ENCODE measurements around the gene SRGAP1. TPM values are rescaled to one million over a fixed set of nuclear protein-coding genes. Genes with fewer than 3 reads are reported as not detected.

Gene SRGAP1
- total and polyA plus RNA-seq, 2 of the 13 experiments (the other 11 are each of a cell fraction or from before 2014, with no cell fraction given) = 1.6 to 3.4 TPM

- Histone ChIP-seq H3K9me3 (ENCODE audit: low read length) (no peaks in the 10 kb centered on the region), H3K9ac (ENCODE audit: insufficient read depth, low read depth, low read length) (no peak overlapping the region), H3K4me3 (replicated peaks in 1 of 3; ENCODE audit: insufficient read depth in 1 of 3, low read depth in 2 of 3, low read length in 3 of 3) (no peak overlapping the region), H3K36me3 (replicated peaks in 1 of 2; ENCODE audit: control insufficient read depth in 1 of 2, insufficient read depth in 2 of 2, low read length in 2 of 2) (no peaks in the 10 kb centered on the region), H2AFZ (ENCODE audit: low read length) (no peak overlapping the region), H3K4me2 (ENCODE audit: low read depth, low read length) (no peak overlapping the region), H4K20me1 (ENCODE audit: insufficient read depth, low read length) (no peaks in the 10 kb centered on the region), H3K27ac (ENCODE audit: extremely low read length, insufficient read depth, low read length) (no peak overlapping the region), H3K79me2 (ENCODE audit: insufficient read depth, low read length) (no peaks in the 10 kb centered on the region), H3K4me1 (ENCODE audit: insufficient read depth, low read length) (peaks cover 7% of the 10 kb centered on the region; the same call in 1 of the 2 replicates), H3K27me3 (ENCODE audit: control insufficient read depth in 1 of 2, insufficient read depth in 2 of 2, low read length in 2 of 2) (no peaks in the 10 kb centered on the region)
- BruUV-seq (replicated peaks) = no TSS peak
- TF ChIP-seq TFAP4 (IDR thresholded peaks at IDR 0.05; ENCODE audit: borderline replicate concordance, low read depth) (0 out of 2 replicates have a peak, but pooled peaks have one; percentile 42), MTF2 (CRISPR knock-in tag; IDR thresholded peaks at IDR 0.05; ENCODE audit: borderline replicate concordance) (no peak)
- 75% methylated on average over 7 of the region's 7 CpGs for WGBS (ENCODE audit: low lambda C conversion rate)
- FAIRE-seq (no peak), ATAC-seq (no peak), DNase-seq (ENCODE audit: low spot score) (no peak)
- intact Hi-C loops (cut with micrococcal nuclease; ENCODE audit: unreplicated experiment) (no loop called here), in situ Hi-C loops (cut with HindIII; ENCODE audit: extremely low pct_ligation_motif_present, low pct_unique_long_range_greater_than_20kb) (no loop called here)
- ChIA-PET CTCF (ENCODE audit: low intra/inter-chr PET ratio, low total read pairs) (no interaction called here), POLR2A (interaction anchor here (0.6 kb wide), 1 partner anchor 87 kb away, joined by 3 read pairs; no protein-coding TSS in a partner anchor)
Measured at GRCh38 chr12:64039281-64039871, 194.9 kb downstream of the SRGAP1 start.

- H3K4me3 ChIP-seq (replicated peaks in 1 of 3; ENCODE audit: insufficient read depth in 1 of 3, low read depth in 2 of 3, low read length in 3 of 3) = no peak overlapping the region
- 98% methylated on average over 2 of the region's 2 CpGs for WGBS (ENCODE audit: low lambda C conversion rate)
- H3K79me2 ChIP-seq (ENCODE audit: insufficient read depth, low read length) = no peaks in the 10 kb centered on the region
- DNase-seq (ENCODE audit: low spot score) (no peak), ATAC-seq (no peak), FAIRE-seq (no peak)
- intact Hi-C loops (cut with micrococcal nuclease; ENCODE audit: unreplicated experiment) (no loop called here), in situ Hi-C loops (cut with HindIII; ENCODE audit: extremely low pct_ligation_motif_present, low pct_unique_long_range_greater_than_20kb) (no loop called here)
- no peak overlapping the region for H3K4me2 ChIP-seq (ENCODE audit: low read depth, low read length)
- no peak overlapping the region for H3K9ac ChIP-seq (ENCODE audit: insufficient read depth, low read depth, low read length)
- H4K20me1 ChIP-seq (ENCODE audit: insufficient read depth, low read length) = no peaks in the 10 kb centered on the region
- POLR2A ChIA-PET = no interaction called here
- H3K4me1 ChIP-seq (ENCODE audit: insufficient read depth, low read length) = peaks cover 7% of the 10 kb centered on the region; the same call in 1 of the 2 replicates
- no peak overlapping the region for H2AFZ ChIP-seq (ENCODE audit: low read length)
- H3K36me3 ChIP-seq (replicated peaks in 1 of 2; ENCODE audit: control insufficient read depth in 1 of 2, insufficient read depth in 2 of 2, low read length in 2 of 2) = no peaks in the 10 kb centered on the region
- H3K27me3 ChIP-seq (ENCODE audit: control insufficient read depth in 1 of 2, insufficient read depth in 2 of 2, low read length in 2 of 2) = no peaks in the 10 kb centered on the region
- no peak overlapping the region for H3K27ac ChIP-seq (ENCODE audit: extremely low read length, insufficient read depth, low read length)
- H3K9me3 ChIP-seq (ENCODE audit: low read length) = no peaks in the 10 kb centered on the region
- BruUV-seq (replicated peaks) = no TSS peak
- CTCF ChIA-PET (ENCODE audit: low intra/inter-chr PET ratio, low total read pairs) = no interaction called here
- no peak for TF ChIP-seq BCLAF1 (IDR thresholded peaks at IDR 0.05)
- TF ChIP-seq DPF2 (CRISPR knock-in tag; IDR thresholded peaks at IDR 0.05; ENCODE audit: borderline replicate concordance, low read depth) = no peak
- TF ChIP-seq NFE2L2 (IDR thresholded peaks at IDR 0.05; ENCODE audit: low read length) = no peak
- TF ChIP-seq ZNF12 (CRISPR knock-in tag; IDR thresholded peaks at IDR 0.05) = no peak
- TF ChIP-seq ELF3 (CRISPR knock-in tag; IDR thresholded peaks at IDR 0.05) = no peak
- no peak for TF ChIP-seq DDIT3 (CRISPR knock-in tag; IDR thresholded peaks at IDR 0.05)
- no peak for TF ChIP-seq ZNF720 (CRISPR knock-in tag; IDR thresholded peaks at IDR 0.05)
- no peak for TF ChIP-seq ZNF460 (CRISPR knock-in tag; IDR thresholded peaks at IDR 0.05; ENCODE audit: borderline replicate concordance)
- TF ChIP-seq SP2 (CRISPR knock-in tag; IDR thresholded peaks at IDR 0.05) = no peak
- TF ChIP-seq CHCHD3 (CRISPR knock-in tag; IDR thresholded peaks at IDR 0.05) = no peak
- no peak for TF ChIP-seq THAP11 (CRISPR knock-in tag; IDR thresholded peaks at IDR 0.05)
- no peak for TF ChIP-seq KLF9 (CRISPR knock-in tag; IDR thresholded peaks at IDR 0.05; ENCODE audit: low read depth)
Measured at GRCh38 chr12:64042911-64043310, 198.4 kb downstream of the SRGAP1 start.
